GM23338 (cell line): ENCODE data around the gene CNTNAP2.

Experiments
- CREB1 ChIP-seq: fragments of 250-450 bp; sonication (Bioruptor Pico); IDR thresholded peaks from 2 replicates; pipeline ENCODE4 v1.5.0; 2020; ENCODE audit warnings: low read depth, mild to moderate bottlenecking, moderate library complexity
- ETS1 ChIP-seq: IDR thresholded peaks from 2 replicates; pipeline ENCODE4 v1.6.1; 2016; ENCODE audit warnings: antibody characterized with exemption
- EZH2 ChIP-seq: fragments of 200-600 bp; sonication (generic); IDR thresholded peaks from one replicate; pipeline ENCODE4 v1.8.0; 2017; ENCODE audit warnings: antibody characterized with exemption, mild to moderate bottlenecking, low read depth; ENCODE audit not compliant: unreplicated experiment
- EZH2phosphoT487 ChIP-seq: fragments of 200-600 bp; sonication (generic); IDR thresholded peaks from one replicate; pipeline ENCODE4 v1.8.1; 2018; ENCODE audit warnings: antibody characterized with exemption; ENCODE audit not compliant: unreplicated experiment
- JUNB ChIP-seq: IDR thresholded peaks from one replicate; pipeline ENCODE4 v1.6.1; 2016; ENCODE audit warnings: antibody characterized with exemption; ENCODE audit not compliant: unreplicated experiment
- POLR2AphosphoS5 ChIP-seq: IDR thresholded peaks from 2 replicates; pipeline ENCODE4 v1.6.1; 2016; ENCODE audit warnings: antibody characterized with exemption, low read depth
- REST ChIP-seq: IDR thresholded peaks from one replicate; pipeline ENCODE4 v1.6.1; 2018; ENCODE audit warnings: antibody characterized with exemption; ENCODE audit not compliant: unreplicated experiment
- ZNF114 ChIP-seq: fragments of 250-450 bp; sonication (Bioruptor Pico); IDR thresholded peaks from 2 replicates; pipeline ENCODE4 v1.5.0; 2020; ENCODE audit warnings: mild to moderate bottlenecking, moderate library complexity
- TF ChIP-seq, protein P1 (sequence below), 2 experiments: fragments of 200-600 bp in 1 of 2; sonication (generic) in 1 of 2; conservative IDR thresholded peaks; 2 replicates each; pipeline versions ENCODE4 v1.5.1 to v1.6.1; 2016 to 2017; ENCODE audit warnings: antibody characterized with exemption in 2 of 2, low read depth in 2 of 2, mild to moderate bottlenecking in 2 of 2, moderate library complexity in 1 of 2

DNA sequence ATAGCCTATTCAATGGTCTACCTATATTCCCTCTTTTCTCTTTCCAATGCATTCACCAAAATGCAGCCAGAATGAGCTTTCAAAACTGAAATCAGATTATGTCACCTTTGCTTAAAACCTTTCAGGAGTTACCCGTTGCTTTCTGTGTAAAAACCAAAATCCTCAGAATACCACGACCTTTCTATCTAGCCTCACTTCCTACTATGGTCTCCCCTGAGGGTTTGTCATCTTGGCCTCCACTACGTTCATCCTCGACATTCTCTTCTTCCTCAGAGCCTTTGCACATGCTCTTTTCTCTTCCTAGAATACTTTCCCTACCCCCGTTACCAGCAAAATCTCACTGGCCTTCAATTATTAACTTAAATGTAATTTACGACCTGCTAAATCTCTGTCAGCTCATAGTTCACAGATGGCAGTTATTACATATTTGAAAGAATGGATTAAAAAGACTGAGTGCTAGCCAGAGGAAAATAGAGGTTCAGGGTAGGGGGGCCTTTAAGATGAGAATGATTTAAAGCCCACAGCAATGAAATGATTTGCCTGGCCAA, 2093.1 kb downstream of the CNTNAP2 start:
- TF ChIP-seq, protein P1, sequence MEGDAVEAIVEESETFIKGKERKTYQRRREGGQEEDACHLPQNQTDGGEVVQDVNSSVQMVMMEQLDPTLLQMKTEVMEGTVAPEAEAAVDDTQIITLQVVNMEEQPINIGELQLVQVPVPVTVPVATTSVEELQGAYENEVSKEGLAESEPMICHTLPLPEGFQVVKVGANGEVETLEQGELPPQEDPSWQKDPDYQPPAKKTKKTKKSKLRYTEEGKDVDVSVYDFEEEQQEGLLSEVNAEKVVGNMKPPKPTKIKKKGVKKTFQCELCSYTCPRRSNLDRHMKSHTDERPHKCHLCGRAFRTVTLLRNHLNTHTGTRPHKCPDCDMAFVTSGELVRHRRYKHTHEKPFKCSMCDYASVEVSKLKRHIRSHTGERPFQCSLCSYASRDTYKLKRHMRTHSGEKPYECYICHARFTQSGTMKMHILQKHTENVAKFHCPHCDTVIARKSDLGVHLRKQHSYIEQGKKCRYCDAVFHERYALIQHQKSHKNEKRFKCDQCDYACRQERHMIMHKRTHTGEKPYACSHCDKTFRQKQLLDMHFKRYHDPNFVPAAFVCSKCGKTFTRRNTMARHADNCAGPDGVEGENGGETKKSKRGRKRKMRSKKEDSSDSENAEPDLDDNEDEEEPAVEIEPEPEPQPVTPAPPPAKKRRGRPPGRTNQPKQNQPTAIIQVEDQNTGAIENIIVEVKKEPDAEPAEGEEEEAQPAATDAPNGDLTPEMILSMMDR (conservative IDR thresholded peaks at IDR 0.05; ENCODE audit: low read depth in 2 of 2): no peak
- TF ChIP-seq EZH2phosphoT487 (no peak), POLR2AphosphoS5 (no peak), EZH2 (no peak), REST (no peak), ETS1 (no peak), CREB1 (no peak), ZNF114 (CRISPR knock-in tag) (no peak), JUNB (no peak)
